Hepatocyte (in vitro differentiated cells): ENCODE results near the gene MAMDC2. TPM values are rescaled to one million over a fixed set of nuclear protein-coding genes. Genes with fewer than 3 reads are reported as not detected.

ENCODE experiments used
- DNase-seq: peaks from one replicate; pipeline ENCODE4 v3.0.0-alpha.2; 2016; ENCODE audit warnings: low spot score
- H2AFZ ChIP-seq: fragments of 200-600 bp; sonication (generic); 2 replicates; pipeline ENCODE4 v1.6.0; 2016; ENCODE audit warnings: antibody characterized with exemption, mild to moderate bottlenecking
- H3K27ac ChIP-seq: fragments of 200-600 bp; sonication (generic); 2 replicates; pipeline ENCODE4 v1.5.1; 2016; ENCODE audit warnings: mild to moderate bottlenecking
- H3K27me3 ChIP-seq: fragments of 200-600 bp; sonication (generic); 2 replicates; pipeline ENCODE4 v1.6.1; 2016
- H3K36me3 ChIP-seq: fragments of 200-600 bp; sonication (generic); replicated peaks from 2 replicates; pipeline ENCODE4 v1.5.1; 2016; ENCODE audit warnings: low read depth; ENCODE audit not compliant: insufficient read depth
- H3K4me1 ChIP-seq: fragments of 200-600 bp; sonication (generic); 2 replicates; pipeline ENCODE4 v1.5.1; 2016; ENCODE audit warnings: mild to moderate bottlenecking, moderate library complexity; ENCODE audit not compliant: insufficient read depth
- H3K4me2 ChIP-seq: fragments of 200-600 bp; sonication (generic); 2 replicates; pipeline ENCODE4 v1.6.0; 2016
- H3K4me3 ChIP-seq: fragments of 200-600 bp; sonication (generic); 2 replicates; pipeline ENCODE4 v1.5.1; 2016; ENCODE audit warnings: mild to moderate bottlenecking
- H3K79me2 ChIP-seq: fragments of 200-600 bp; sonication (generic); 2 replicates; pipeline ENCODE4 v1.6.0; 2017; ENCODE audit warnings: mild to moderate bottlenecking
- H3K9me2 ChIP-seq: fragments of 200-600 bp; sonication (generic); replicated peaks from 2 replicates; pipeline ENCODE4 v1.6.0; 2017; ENCODE audit warnings: mild to moderate bottlenecking; ENCODE audit not compliant: insufficient read depth
- H3K9me3 ChIP-seq: fragments of 200-600 bp; sonication (generic); 2 replicates; pipeline ENCODE4 v1.5.1; 2016; ENCODE audit warnings: low read depth, mild to moderate bottlenecking
- H4K20me1 ChIP-seq: fragments of 200-600 bp; sonication (generic); 2 replicates; pipeline ENCODE4 v1.6.0; 2016; ENCODE audit warnings: mild to moderate bottlenecking; ENCODE audit not compliant: insufficient read depth, poor library complexity, severe bottlenecking
- CTCF ChIP-seq: fragments of 200-600 bp; sonication (generic); IDR thresholded peaks from 2 replicates; pipeline ENCODE4 v1.5.1; 2016; ENCODE audit warnings: antibody characterized with exemption, mild to moderate bottlenecking; ENCODE audit not compliant: poor library complexity
- EZH2 ChIP-seq: fragments of 200-600 bp; sonication (generic); IDR thresholded peaks from 2 replicates; pipeline ENCODE4 v1.6.1; 2016; ENCODE audit warnings: antibody characterized with exemption, mild to moderate bottlenecking, borderline replicate concordance
- EZH2phosphoT487 ChIP-seq: fragments of 200-600 bp; sonication (generic); IDR thresholded peaks from one replicate; pipeline ENCODE4 v1.6.1; 2018; ENCODE audit warnings: antibody characterized with exemption, mild to moderate bottlenecking, low read depth, moderate library complexity; ENCODE audit not compliant: unreplicated experiment, severe bottlenecking
- WGBS: methylation state at CpG from one replicate; pipeline ENCODE4 v1.1.6; 2016; ENCODE audit warnings: low lambda C conversion rate; ENCODE audit errors: missing lambda C conversion rate; 5-methylcytosine and 5-hydroxymethylcytosine counted together
- polyA plus RNA-seq: library from polyadenylated mRNA; unstranded; fragments of >200 nt; fragmentation: Nextera tagmentation; extraction: Ambion mirVana; gene quantifications from 2 replicates; pipeline ENCODE4 v1.2.1, GENCODE V29; 2016
- total RNA-seq: library from RNA; depleted of rRNA; stranded (reverse); fragments of >200 nt; gene quantifications from 2 replicates; pipeline ENCODE4 v1.2.3, GENCODE V29; 2014

MAMDC2 gene
- total and polyA plus RNA-seq, 2 experiments from 2014 or later, result 0.65 to 1.9 TPM

- no peak for DNase-seq
- Histone ChIP-seq H2AFZ (no peak overlapping the region), H3K36me3 (no peaks in the 10 kb centered on the region), H3K79me2 (no peaks in the 10 kb centered on the region), H3K4me3 (no peak overlapping the region), H3K9me3 (no peaks in the 10 kb centered on the region), H3K4me1 (no peaks in the 10 kb centered on the region), H3K4me2 (no peak overlapping the region), H4K20me1 (no peaks in the 10 kb centered on the region), H3K27me3 (no peaks in the 10 kb centered on the region), H3K27ac (no peak overlapping the region), H3K9me2 (no peaks in the 10 kb centered on the region)
- no peak for TF ChIP-seq CTCF
- no peak for TF ChIP-seq EZH2
- TF ChIP-seq EZH2phosphoT487, result no peak
- WGBS, result 93% methylated on average over 1 of the region's 1 CpG
Measured at GRCh38 chr9:70177121-70177520, 133.5 kb downstream of the MAMDC2 start.

- no peak for DNase-seq
- no peaks in the 10 kb centered on the region for H3K9me3 ChIP-seq
- no peaks in the 10 kb centered on the region for H3K27me3 ChIP-seq
- TF ChIP-seq EZH2phosphoT487 (no peak), EZH2 (no peak), CTCF (no peak)
- H3K4me3 ChIP-seq, result no peak overlapping the region
- no peak overlapping the region for H3K27ac ChIP-seq
- H3K36me3 ChIP-seq, result no peaks in the 10 kb centered on the region
- WGBS, result 92% methylated on average over 2 of the region's 2 CpGs
- H3K9me2 ChIP-seq, result no peaks in the 10 kb centered on the region
- H2AFZ ChIP-seq, result no peak overlapping the region
- no peaks in the 10 kb centered on the region for H3K4me1 ChIP-seq
- H4K20me1 ChIP-seq, result no peaks in the 10 kb centered on the region
- H3K4me2 ChIP-seq, result no peak overlapping the region
- no peaks in the 10 kb centered on the region for H3K79me2 ChIP-seq
Measured at GRCh38 chr9:70192707-70193106, 149.1 kb downstream of the MAMDC2 start.

GRCh38 chr9:70195456-70195855, 151.8 kb downstream of the MAMDC2 start:
- no peaks in the 10 kb centered on the region for H3K9me3 ChIP-seq
- TF ChIP-seq EZH2 (no peak), CTCF (no peak), EZH2phosphoT487 (no peak)
- no peaks in the 10 kb centered on the region for H3K9me2 ChIP-seq
- H3K4me3 ChIP-seq, result no peak overlapping the region
- no peak for DNase-seq
- no peak overlapping the region for H3K4me2 ChIP-seq
- H2AFZ ChIP-seq, result no peak overlapping the region
- no peak overlapping the region for H3K27ac ChIP-seq
- H4K20me1 ChIP-seq, result no peaks in the 10 kb centered on the region
- no peaks in the 10 kb centered on the region for H3K36me3 ChIP-seq
- H3K4me1 ChIP-seq, result no peaks in the 10 kb centered on the region
- H3K27me3 ChIP-seq, result no peaks in the 10 kb centered on the region
- no peaks in the 10 kb centered on the region for H3K79me2 ChIP-seq
- WGBS, result 94% methylated on average over 3 of the region's 3 CpGs
